Naive thymus-derived CD4-positive, alpha-beta T cell (primary cell): Measurements from ENCODE around the gene ALG1L2. TPM values are rescaled to one million over a fixed set of nuclear protein-coding genes. Genes with fewer than 3 reads are reported as not detected.
"Not testable (repeated sequence)": the region's sequence is repeated elsewhere in the genome, so short reads cannot be mapped to it uniquely, and the experiment has no call there.

Experiments used
- ATAC-seq: fragments of 150-1000 bp; cut with Tn5 transposase; 2 replicates; pipeline ENCODE4 v1.10.0; 2021; ENCODE audit warnings: mild to moderate bottlenecking, moderate library complexity
- CTCF ChIA-PET: fragments of 350-600 bp; sonication (Branson Sonifier 250); formaldehyde crosslinking; loops from one replicate; lab custom pipeline; 2021; ENCODE audit warnings: antibody characterized with exemption; lab: Charles Lee
- POLR2A ChIA-PET: fragments of 350-600 bp; sonication (Branson Sonifier 250); formaldehyde crosslinking; loops from one replicate; lab custom pipeline; 2021; ENCODE audit warnings: antibody characterized with exemption, inconsistent platforms; lab: Charles Lee
- DNase-seq, 9 donors: peaks; one replicate each; pipeline versions ENCODE4 v3.0.0 to v3.0.0-alpha.2; 2020 to 2022; ENCODE audit warnings: mixed read lengths in 1 of 9
- H3K27ac ChIP-seq: one replicate; pipeline ENCODE4 v1.7.0; 2013; ENCODE audit warnings: mild to moderate bottlenecking, low read depth, low read length, moderate library complexity
- H3K27me3 ChIP-seq, 2 donors: one replicate each; pipeline ENCODE4 v1.7.0; 2013; ENCODE audit warnings: low read length in 2 of 2, mild to moderate bottlenecking in 2 of 2, moderate library complexity in 2 of 2; ENCODE audit not compliant: control insufficient read depth in 2 of 2, insufficient read depth in 2 of 2
- H3K36me3 ChIP-seq, 3 experiments: 1 replicate in 2 of 3; 2 replicates in 1 of 3; pipeline ENCODE4 v1.7.0; 2013; ENCODE audit warnings: low read length in 3 of 3, mild to moderate bottlenecking in 3 of 3, moderate library complexity in 1 of 3; ENCODE audit not compliant: insufficient read depth in 3 of 3, control insufficient read depth in 2 of 3
- H3K4me1 ChIP-seq, 2 donors: one replicate each; pipeline ENCODE4 v1.7.0; 2013; ENCODE audit warnings: low read length in 2 of 2, mild to moderate bottlenecking in 2 of 2, moderate library complexity in 1 of 2; ENCODE audit not compliant: control insufficient read depth in 2 of 2, insufficient read depth in 2 of 2
- H3K4me3 ChIP-seq: 2 replicates; pipeline ENCODE4 v1.7.0; 2013; ENCODE audit warnings: mild to moderate bottlenecking, low read length
- H3K9me3 ChIP-seq, 3 experiments: 1 replicate in 2 of 3; 2 replicates in 1 of 3; pipeline ENCODE4 v1.7.0; 2013; ENCODE audit warnings: low read length in 3 of 3; ENCODE audit not compliant: control insufficient read depth in 2 of 3
- H3K27ac Mint-ChIP-seq, 9 donors: one replicate each; pipeline ENCODE4 v1.8.0; 2020 to 2022; ENCODE audit warnings: mixed read lengths in 9 of 9, mild to moderate bottlenecking in 8 of 9, moderate library complexity in 5 of 9, inconsistent platforms in 2 of 9
- H3K27me3 Mint-ChIP-seq, 5 donors: one replicate each; pipeline ENCODE4 v1.8.0; 2021 to 2022; ENCODE audit warnings: mixed read lengths in 5 of 5, mild to moderate bottlenecking in 1 of 5
- H3K36me3 Mint-ChIP-seq, 5 donors: one replicate each; pipeline ENCODE4 v1.8.0; 2020 to 2022; ENCODE audit warnings: mixed read lengths in 5 of 5, mild to moderate bottlenecking in 3 of 5, inconsistent platforms in 1 of 5
- H3K4me1 Mint-ChIP-seq, 7 donors: one replicate each; pipeline ENCODE4 v1.8.0; 2020 to 2022; ENCODE audit warnings: mixed read lengths in 7 of 7, mild to moderate bottlenecking in 3 of 7, inconsistent platforms in 1 of 7
- H3K4me3 Mint-ChIP-seq, 10 donors: one replicate each; pipeline ENCODE4 v1.8.0; 2020 to 2022; ENCODE audit warnings: mild to moderate bottlenecking in 10 of 10, mixed read lengths in 10 of 10, moderate library complexity in 6 of 10, inconsistent platforms in 2 of 10
- H3K9me3 Mint-ChIP-seq, 11 donors: one replicate each; pipeline ENCODE4 v1.8.0; 2020 to 2022; ENCODE audit warnings: mixed read lengths in 11 of 11, mild to moderate bottlenecking in 4 of 11, inconsistent platforms in 1 of 11, moderate library complexity in 1 of 11
- intact Hi-C, 2 donors: fragments of 100-400 bp; cut with micrococcal nuclease; formaldehyde crosslinking; loops; one replicate each; pipeline ENCODE4 v1.15.1; 2023
- polyA plus RNA-seq, 2 donors: library from polyadenylated mRNA; unstranded; fragments of 300-500 nt; fragmentation: Illumina TruSeq; gene quantifications; one replicate each; pipeline ENCODE4 v1.2.3, GENCODE V29; 2021
- total RNA-seq, 6 experiments: library from RNA in 5 of 6; stranded (reverse) in 5 of 6; gene quantifications; 1 replicate in 5 of 6; 2 replicates in 1 of 6; pipeline ENCODE4 v1.2.3 and lab custom pipeline; 2021 to 2026

Gene ALG1L2
- total and polyA plus RNA-seq, 7 experiments from 2014 or later: 0.90 to 2.0 (median 1.6) TPM; not detected in 3

GRCh38 chr3:130120291-130120690 is 38.7 kb downstream of the ALG1L2 start:
- H3K27ac ChIP-seq, H3K36me3 Mint-ChIP-seq, H3K4me3 Mint-ChIP-seq, H3K4me3 ChIP-seq, ATAC-seq, H3K27ac Mint-ChIP-seq, H3K4me1 Mint-ChIP-seq, H3K4me1 ChIP-seq, CTCF ChIA-PET, H3K9me3 Mint-ChIP-seq, POLR2A ChIA-PET, H3K9me3 ChIP-seq, H3K36me3 ChIP-seq, DNase-seq, H3K27me3 ChIP-seq, intact Hi-C loops: not testable (repeated sequence)
- peaks cover 0 to 15% (median 0%) of the 10 kb centered on the region in 5 donors for H3K27me3 Mint-ChIP-seq

- H3K4me1 ChIP-seq, DNase-seq, H3K36me3 ChIP-seq, H3K4me3 Mint-ChIP-seq, ATAC-seq, H3K4me1 Mint-ChIP-seq, H3K4me3 ChIP-seq, H3K36me3 Mint-ChIP-seq, H3K27ac ChIP-seq, POLR2A ChIA-PET, H3K27me3 ChIP-seq, H3K9me3 ChIP-seq, intact Hi-C loops, CTCF ChIA-PET, H3K9me3 Mint-ChIP-seq: not testable (repeated sequence)
- H3K27ac Mint-ChIP-seq: peak overlapping the region in 1 of 9 donors; percentile 0
- peaks cover 0 to 15% (median 0%) of the 10 kb centered on the region in 5 donors for H3K27me3 Mint-ChIP-seq
Observed at GRCh38 chr3:130122891-130123775, 41.5 kb downstream of the ALG1L2 start.

- H3K27ac ChIP-seq, H3K9me3 Mint-ChIP-seq, H3K4me3 ChIP-seq, ATAC-seq, CTCF ChIA-PET, H3K27me3 ChIP-seq, H3K4me1 ChIP-seq, H3K4me3 Mint-ChIP-seq, intact Hi-C loops, H3K36me3 Mint-ChIP-seq, H3K9me3 ChIP-seq, H3K36me3 ChIP-seq, DNase-seq, H3K4me1 Mint-ChIP-seq, POLR2A ChIA-PET: not testable (repeated sequence)
- Mint-ChIP-seq H3K27ac (peak overlapping the region in 1 of 9 donors; percentile 41), H3K27me3 (peaks cover 0 to 12% (median 5%) of the 10 kb centered on the region in 5 donors)
Observed at GRCh38 chr3:130125406-130125805, 43.8 kb downstream of the ALG1L2 start.

DNA sequence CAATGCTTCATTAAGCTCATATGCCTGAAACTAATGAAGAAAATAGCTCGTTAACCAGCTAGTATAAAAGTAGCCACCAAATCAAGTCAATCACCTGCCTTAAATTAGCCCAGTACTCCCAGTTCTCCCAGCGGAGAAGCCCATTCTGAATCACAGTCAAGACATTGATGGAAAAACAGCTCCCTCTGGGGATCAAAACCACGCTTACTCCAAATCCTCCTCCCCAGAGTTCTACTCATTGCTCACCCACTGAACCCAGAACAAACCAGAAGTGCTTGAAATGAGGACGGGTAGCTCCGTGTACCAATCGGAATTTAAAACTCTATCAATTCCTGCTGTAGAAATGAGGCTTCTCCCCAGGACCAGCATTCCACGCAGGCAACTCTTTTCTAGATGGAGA is 54.7 kb downstream of the ALG1L2 start:
- H3K27ac Mint-ChIP-seq, ATAC-seq, intact Hi-C loops, H3K4me1 ChIP-seq, H3K27me3 ChIP-seq, H3K36me3 ChIP-seq, H3K4me3 ChIP-seq, H3K9me3 Mint-ChIP-seq, H3K9me3 ChIP-seq, H3K36me3 Mint-ChIP-seq, H3K4me1 Mint-ChIP-seq, CTCF ChIA-PET, H3K4me3 Mint-ChIP-seq, H3K27ac ChIP-seq, DNase-seq, POLR2A ChIA-PET: not testable (repeated sequence)
- H3K27me3 Mint-ChIP-seq: peaks cover 0 to 10% (median 9%) of the 10 kb centered on the region in 5 donors

- DNase-seq, POLR2A ChIA-PET, H3K4me1 Mint-ChIP-seq, H3K27me3 ChIP-seq, ATAC-seq, CTCF ChIA-PET, H3K36me3 Mint-ChIP-seq, H3K4me3 Mint-ChIP-seq, H3K4me3 ChIP-seq, H3K9me3 Mint-ChIP-seq, H3K36me3 ChIP-seq, H3K27ac ChIP-seq, H3K27ac Mint-ChIP-seq, intact Hi-C loops, H3K4me1 ChIP-seq, H3K9me3 ChIP-seq: not testable (repeated sequence)
- H3K27me3 Mint-ChIP-seq: peaks cover 0 to 10% (median under 1%) of the 10 kb centered on the region in 5 donors
Observed at GRCh38 chr3:130137685-130138084, 56.1 kb downstream of the ALG1L2 start.

DNA sequence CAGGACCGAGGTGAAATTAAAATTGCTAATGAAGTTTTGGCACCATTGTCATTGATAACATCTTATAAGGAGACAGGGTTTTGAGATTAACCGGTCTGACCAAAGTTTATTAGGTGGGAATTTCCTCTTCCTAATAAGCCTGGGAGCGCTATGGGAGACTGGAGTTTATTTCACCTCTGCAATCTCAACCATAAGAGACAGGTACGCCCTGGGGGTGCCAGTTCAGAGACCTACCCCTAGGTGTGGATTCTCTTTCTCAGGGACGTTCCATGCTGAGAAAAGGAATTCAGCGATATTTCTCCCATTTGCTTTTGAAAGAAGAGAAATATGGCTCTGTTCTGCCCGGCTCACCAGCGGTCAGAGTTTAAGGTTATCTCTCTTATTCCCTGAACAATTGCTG is 57.4 kb downstream of the ALG1L2 start:
- H3K36me3 ChIP-seq, CTCF ChIA-PET, H3K27ac ChIP-seq, H3K9me3 Mint-ChIP-seq, DNase-seq, H3K27ac Mint-ChIP-seq, H3K36me3 Mint-ChIP-seq, H3K4me3 Mint-ChIP-seq, H3K4me3 ChIP-seq, H3K4me1 Mint-ChIP-seq, H3K27me3 ChIP-seq, POLR2A ChIA-PET, H3K4me1 ChIP-seq, H3K9me3 ChIP-seq, intact Hi-C loops, ATAC-seq: not testable (repeated sequence)
- H3K27me3 Mint-ChIP-seq: peaks cover 0 to 10% (median 0%) of the 10 kb centered on the region in 5 donors

GRCh38 chr3:130140756-130141155 is 59.1 kb downstream of the ALG1L2 start:
- H3K27ac Mint-ChIP-seq, H3K4me1 Mint-ChIP-seq, H3K27me3 ChIP-seq, H3K4me1 ChIP-seq, H3K36me3 ChIP-seq, H3K27ac ChIP-seq, H3K36me3 Mint-ChIP-seq, CTCF ChIA-PET, DNase-seq, H3K9me3 Mint-ChIP-seq, ATAC-seq, H3K4me3 Mint-ChIP-seq, H3K4me3 ChIP-seq, POLR2A ChIA-PET, H3K9me3 ChIP-seq: not testable (repeated sequence)
- H3K27me3 Mint-ChIP-seq: peaks cover 0 to 12% (median 0%) of the 10 kb centered on the region in 5 donors
- intact Hi-C loops: loop anchor here in 1 of 2 donors (5.0 kb wide), 1 partner anchor 397 kb away; no protein-coding TSS in a partner anchor
